Activated CD8-positive, alpha-beta memory T cell treated with anti-CD3 and anti-CD28 coated beads, Interleukin-2, amount 10 ng/mL, durations not matched to agents 7 days and 5 days (primary cell): ENCODE results near the gene FLACC1. TPM values are rescaled to one million over a fixed set of nuclear protein-coding genes. Genes with fewer than 3 reads are reported as not detected.
"Not testable (repeated sequence)": the region's sequence is repeated elsewhere in the genome, so short reads cannot be mapped to it uniquely, and the experiment has no call there.

ENCODE experiments used
- ATAC-seq: fragments of 150-1000 bp; cut with Tn5 transposase; one replicate; pipeline ENCODE4 v1.10.0; 2021; ENCODE audit warnings: moderate library complexity
- CTCF ChIA-PET: fragments of 350-600 bp; sonication (Branson Sonifier 250); formaldehyde crosslinking; loops from one replicate; lab custom pipeline; 2021; ENCODE audit warnings: antibody characterized with exemption; lab: Charles Lee
- DNase-seq: peaks from one replicate; pipeline ENCODE4 v3.0.0-alpha.2; 2020
- H3K27ac Mint-ChIP-seq: one replicate; pipeline ENCODE4 v1.8.0; 2021; ENCODE audit warnings: mild to moderate bottlenecking, mixed read lengths
- H3K27me3 Mint-ChIP-seq: one replicate; pipeline ENCODE4 v1.8.0; 2021; ENCODE audit warnings: mixed read lengths
- H3K36me3 Mint-ChIP-seq: one replicate; pipeline ENCODE4 v1.8.0; 2021; ENCODE audit warnings: mild to moderate bottlenecking, mixed read lengths
- H3K4me1 Mint-ChIP-seq: one replicate; pipeline ENCODE4 v1.8.0; 2021; ENCODE audit warnings: mixed read lengths
- H3K4me3 Mint-ChIP-seq: one replicate; pipeline ENCODE4 v1.8.0; 2021; ENCODE audit warnings: mild to moderate bottlenecking, moderate library complexity, mixed read lengths
- H3K9me3 Mint-ChIP-seq: one replicate; pipeline ENCODE4 v1.8.0; 2022; ENCODE audit warnings: low read depth, mixed read lengths
- total RNA-seq, 2 experiments: library from RNA; stranded (reverse); gene quantifications; one replicate each; pipeline ENCODE4 v1.2.3, GENCODE V29; 2021

Gene FLACC1
- total RNA-seq, 2 experiments from 2014 or later: 0.98 to 1.3 TPM

GRCh38 chr2:201344663-201345366 lies 12.3 kb downstream of the FLACC1 start:
- no peak for ATAC-seq
- Mint-ChIP-seq H3K36me3 (peaks cover 35% of the 10 kb centered on the region), H3K27me3 (no peaks in the 10 kb centered on the region), H3K27ac (no peak overlapping the region), H3K4me3 (no peak overlapping the region), H3K9me3 (peaks cover 5% of the 10 kb centered on the region), H3K4me1 (peaks cover 12% of the 10 kb centered on the region)
- DNase-seq: no peak
- CTCF ChIA-PET: interaction anchor here (1.1 kb wide), 1 partner anchor 19 kb away, joined by 6 read pairs; no protein-coding TSS in a partner anchor

- Mint-ChIP-seq H3K27me3 (no peaks in the 10 kb centered on the region), H3K9me3 (peaks cover 7% of the 10 kb centered on the region)
- CTCF ChIA-PET: interaction anchor here (1.0 to 1.2 kb wide), 2 partner anchors 9 to 13 kb away, joined by 3 read pairs; no protein-coding TSS in a partner anchor
Measured at GRCh38 chr2:201343559-201343958, 13.6 kb downstream of the FLACC1 start.

GRCh38 chr2:201342923-201343322 lies 14.2 kb downstream of the FLACC1 start:
- CTCF ChIA-PET: no interaction called here
- peaks cover 15% of the 10 kb centered on the region for H3K4me1 Mint-ChIP-seq
- ATAC-seq (no peak), DNase-seq (no peak)
- no peak overlapping the region for H3K4me3 Mint-ChIP-seq
- peaks cover 7% of the 10 kb centered on the region for H3K9me3 Mint-ChIP-seq
- no peak overlapping the region for H3K27ac Mint-ChIP-seq
- peaks cover 50% of the 10 kb centered on the region for H3K36me3 Mint-ChIP-seq
- H3K27me3 Mint-ChIP-seq: no peaks in the 10 kb centered on the region

More at GRCh38 chr2:201343559-201343958, 13.6 kb downstream of the FLACC1 start:
- peaks cover 15% of the 10 kb centered on the region for H3K4me1 Mint-ChIP-seq
- DNase-seq (no peak), ATAC-seq (no peak)
- peaks cover 45% of the 10 kb centered on the region for H3K36me3 Mint-ChIP-seq
- H3K4me3 Mint-ChIP-seq: no peak overlapping the region
- no peak overlapping the region for H3K27ac Mint-ChIP-seq

GRCh38 chr2:201329409-201329808 lies 27.7 kb downstream of the FLACC1 start:
- Mint-ChIP-seq H3K4me3 (no peak overlapping the region), H3K9me3 (peaks cover 13% of the 10 kb centered on the region), H3K27me3 (no peaks in the 10 kb centered on the region), H3K27ac (no peak overlapping the region), H3K4me1 (peaks cover 4% of the 10 kb centered on the region), H3K36me3 (peaks cover 28% of the 10 kb centered on the region)
- ATAC-seq (no peak), DNase-seq (no peak)
- CTCF ChIA-PET: interaction anchor here (0.6 kb wide), 1 partner anchor 417 kb away, joined by 3 read pairs; no protein-coding TSS in a partner anchor

- CTCF ChIA-PET: interaction anchor here (1.4 kb wide), 1 partner anchor 29 kb away, joined by 4 read pairs; no protein-coding TSS in a partner anchor
- peaks cover 4% of the 10 kb centered on the region for H3K4me1 Mint-ChIP-seq
- ATAC-seq (no peak), DNase-seq (no peak)
- no peak overlapping the region for H3K4me3 Mint-ChIP-seq
- H3K27ac Mint-ChIP-seq: no peak overlapping the region
- peaks cover 31% of the 10 kb centered on the region for H3K36me3 Mint-ChIP-seq
- H3K27me3 Mint-ChIP-seq: no peaks in the 10 kb centered on the region
- peaks cover 19% of the 10 kb centered on the region for H3K9me3 Mint-ChIP-seq
Measured at GRCh38 chr2:201327678-201328077, 29.5 kb downstream of the FLACC1 start.

GRCh38 chr2:201322772-201323171 lies 34.4 kb downstream of the FLACC1 start:
- CTCF ChIA-PET: no interaction called here
- H3K27me3 Mint-ChIP-seq: no peaks in the 10 kb centered on the region
- DNase-seq (no peak), ATAC-seq (no peak)
- H3K36me3 Mint-ChIP-seq: peaks cover 35% of the 10 kb centered on the region
- peaks cover 27% of the 10 kb centered on the region for H3K9me3 Mint-ChIP-seq
- H3K4me1 Mint-ChIP-seq: peaks cover 3% of the 10 kb centered on the region
- H3K27ac Mint-ChIP-seq: no peak overlapping the region
- no peak overlapping the region for H3K4me3 Mint-ChIP-seq

- CTCF ChIA-PET: no interaction called here
- Mint-ChIP-seq H3K9me3 (peaks cover 25% of the 10 kb centered on the region), H3K27me3 (no peaks in the 10 kb centered on the region), H3K4me3 (no peak overlapping the region), H3K27ac (no peak overlapping the region), H3K4me1 (no peaks in the 10 kb centered on the region), H3K36me3 (peaks cover 41% of the 10 kb centered on the region)
- ATAC-seq (no peak), DNase-seq (no peak)
Measured at GRCh38 chr2:201320701-201321100, 36.4 kb downstream of the FLACC1 start.

GRCh38 chr2:201320257-201320656 lies 36.9 kb downstream of the FLACC1 start:
- Mint-ChIP-seq H3K4me1 (no peaks in the 10 kb centered on the region), H3K27ac (no peak overlapping the region), H3K4me3 (no peak overlapping the region), H3K36me3 (peaks cover 41% of the 10 kb centered on the region), H3K27me3 (no peaks in the 10 kb centered on the region), H3K9me3 (peaks cover 24% of the 10 kb centered on the region)
- no peak for DNase-seq
- CTCF ChIA-PET: no interaction called here
- ATAC-seq: no peak

- ATAC-seq: no peak
- no peak overlapping the region for H3K4me3 Mint-ChIP-seq
- no peak overlapping the region for H3K27ac Mint-ChIP-seq
- CTCF ChIA-PET: no interaction called here
- H3K27me3 Mint-ChIP-seq: no peaks in the 10 kb centered on the region
- no peaks in the 10 kb centered on the region for H3K4me1 Mint-ChIP-seq
- H3K36me3 Mint-ChIP-seq: peaks cover 37% of the 10 kb centered on the region
- peaks cover 21% of the 10 kb centered on the region for H3K9me3 Mint-ChIP-seq
- DNase-seq: no peak
Measured at GRCh38 chr2:201319511-201319910, 37.6 kb downstream of the FLACC1 start.

- H3K4me3 Mint-ChIP-seq: no peak overlapping the region
- no peak for DNase-seq
- peaks cover 39% of the 10 kb centered on the region for H3K36me3 Mint-ChIP-seq
- peaks cover 12% of the 10 kb centered on the region for H3K9me3 Mint-ChIP-seq
- no peak for ATAC-seq
- H3K27me3 Mint-ChIP-seq: no peaks in the 10 kb centered on the region
- CTCF ChIA-PET: no interaction called here
- H3K4me1 Mint-ChIP-seq: no peaks in the 10 kb centered on the region
- no peak overlapping the region for H3K27ac Mint-ChIP-seq
Measured at GRCh38 chr2:201313362-201313761, 43.8 kb downstream of the FLACC1 start.

GRCh38 chr2:201308914-201309313 lies 48.2 kb downstream of the FLACC1 start:
- Mint-ChIP-seq H3K4me3 (no peak overlapping the region), H3K27me3 (no peaks in the 10 kb centered on the region), H3K36me3 (peaks cover 54% of the 10 kb centered on the region), H3K27ac (no peak overlapping the region), H3K9me3 (peaks cover 13% of the 10 kb centered on the region), H3K4me1 (no peaks in the 10 kb centered on the region)
- CTCF ChIA-PET: interaction anchor here (1.1 kb wide), 1 partner anchor 56 kb away, joined by 4 read pairs; no protein-coding TSS in a partner anchor
- ATAC-seq: no peak
- no peak for DNase-seq

- Mint-ChIP-seq H3K4me3 (no peak overlapping the region), H3K27ac (no peak overlapping the region), H3K9me3 (peaks cover 13% of the 10 kb centered on the region), H3K36me3 (peaks cover 51% of the 10 kb centered on the region), H3K27me3 (no peaks in the 10 kb centered on the region), H3K4me1 (no peaks in the 10 kb centered on the region)
- ATAC-seq (no peak), DNase-seq (no peak)
- CTCF ChIA-PET: no interaction called here
Measured at GRCh38 chr2:201307876-201308275, 49.3 kb downstream of the FLACC1 start.

GRCh38 chr2:201299929-201300328 lies 57.2 kb downstream of the FLACC1 start:
- DNase-seq, H3K27me3 Mint-ChIP-seq, CTCF ChIA-PET, H3K27ac Mint-ChIP-seq, ATAC-seq, H3K4me1 Mint-ChIP-seq, H3K4me3 Mint-ChIP-seq: not testable (repeated sequence)
- H3K9me3 Mint-ChIP-seq: peaks cover 17% of the 10 kb centered on the region
- peaks cover 57% of the 10 kb centered on the region for H3K36me3 Mint-ChIP-seq

GRCh38 chr2:201298462-201299052 lies 58.6 kb downstream of the FLACC1 start:
- CTCF ChIA-PET: interaction anchor here (1.1 kb wide), 1 partner anchor 30 kb away, joined by 4 read pairs; no protein-coding TSS in a partner anchor
- no peak overlapping the region for H3K27ac Mint-ChIP-seq
- no peaks in the 10 kb centered on the region for H3K4me1 Mint-ChIP-seq
- H3K4me3 Mint-ChIP-seq: no peak overlapping the region
- no peaks in the 10 kb centered on the region for H3K27me3 Mint-ChIP-seq
- H3K9me3 Mint-ChIP-seq: peaks cover 17% of the 10 kb centered on the region
- DNase-seq (no peak), ATAC-seq (no peak)
- H3K36me3 Mint-ChIP-seq: peaks cover 50% of the 10 kb centered on the region
